SK-N-SH (cell line): ENCODE results near the gene FRYL.

Experiments used
- CTCF ChIP-seq: fragments of 200-600 bp; sonication (generic); IDR thresholded peaks from 2 replicates; pipeline ENCODE4 v1.6.1; 2017; ENCODE audit warnings: antibody characterized with exemption, mild to moderate bottlenecking, moderate library complexity
- FOSL2 ChIP-seq: IDR thresholded peaks from 2 replicates; pipeline ENCODE4 v1.4.0; 2012; ENCODE audit warnings: low read depth, mild to moderate bottlenecking, moderate library complexity, borderline replicate concordance
- TCF12 ChIP-seq: IDR thresholded peaks from 2 replicates; pipeline ENCODE4 v1.4.0; 2012

DNA sequence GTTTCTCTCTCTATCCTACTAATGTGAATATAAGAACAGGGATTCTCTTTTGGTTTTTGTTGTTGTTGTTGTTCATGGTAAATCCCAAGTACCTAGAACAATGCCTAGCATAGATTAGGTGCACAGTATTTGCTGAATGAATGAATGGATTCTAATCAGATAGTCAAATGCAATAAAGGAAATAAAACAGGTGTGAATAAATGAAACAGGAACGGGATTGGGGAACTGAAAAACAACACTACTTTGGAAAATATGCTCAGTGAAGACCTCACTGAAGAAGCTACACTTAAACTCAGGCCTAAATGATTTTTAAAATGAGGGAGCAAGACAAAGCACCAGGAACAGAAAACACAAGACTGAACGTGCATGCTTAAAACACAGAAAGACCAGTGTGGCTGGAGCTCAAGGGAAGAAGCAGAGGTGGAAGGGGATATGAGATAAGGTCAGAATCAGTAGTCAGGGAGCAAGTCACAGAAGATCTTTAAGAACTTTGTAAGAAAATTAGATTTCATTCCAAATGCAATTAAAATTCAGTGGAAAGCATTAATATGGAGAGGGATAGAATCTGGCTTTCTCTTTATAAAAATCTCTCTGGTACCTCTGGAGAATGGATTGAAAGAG, 145.3 kb downstream of the FRYL start:
- TF ChIP-seq TCF12 (no peak), CTCF (no peak), FOSL2 (no peak)
